Amniotic stem cell (primary cell): ENCODE results near the gene AADACL3.
"Not testable (repeated sequence)": the region's sequence is repeated elsewhere in the genome, so short reads cannot be mapped to it uniquely, and the experiment has no call there.

ENCODE experiments used
- DNase-seq: peaks from one replicate; lab custom pipeline; 2025; lab: John Stamatoyannopoulos, UW

Gene AADACL3

DNA sequence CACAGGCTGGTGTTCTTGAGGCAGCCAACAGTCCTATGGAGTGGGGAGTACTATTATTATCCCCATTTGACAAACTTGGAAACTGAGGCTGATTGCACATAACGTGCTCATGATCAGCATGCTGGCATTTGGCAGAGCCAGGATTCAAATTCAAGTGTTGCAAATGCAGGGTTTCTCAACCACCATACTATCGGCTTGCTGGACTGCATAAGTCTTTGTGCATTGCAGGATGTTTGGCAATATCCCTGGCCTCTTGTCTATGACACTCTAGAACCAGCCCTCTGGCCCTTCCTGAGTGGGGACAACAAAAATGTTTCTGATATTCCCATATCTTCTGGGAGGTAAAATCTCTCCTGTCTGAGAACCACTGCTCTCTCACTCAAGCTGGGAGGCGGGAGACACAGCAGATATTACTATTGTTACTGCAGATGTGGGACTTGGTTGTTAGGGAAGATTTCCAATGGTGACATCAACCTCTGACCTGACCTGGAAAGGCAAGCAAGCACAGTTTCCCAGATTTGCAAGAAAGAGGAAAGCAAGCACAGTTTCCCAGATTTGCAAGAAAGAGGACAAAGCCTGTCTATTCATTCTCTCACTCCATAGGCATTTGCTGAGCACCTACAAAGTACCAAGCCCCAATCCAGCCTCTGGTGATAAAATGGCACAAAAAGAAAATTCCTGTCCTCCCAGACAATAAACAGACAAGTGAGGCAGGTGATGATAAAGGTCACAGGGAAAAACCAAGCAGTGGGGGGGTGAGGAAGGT is 1.0 kb upstream of the AADACL3 start:
- no peak for DNase-seq

- no peak for DNase-seq
Observed at GRCh38 chr1:12717301-12717838, 1.5 kb downstream of the AADACL3 start.

- DNase-seq = no peak
Observed at GRCh38 chr1:12722626-12723025, 6.7 kb downstream of the AADACL3 start.

DNA sequence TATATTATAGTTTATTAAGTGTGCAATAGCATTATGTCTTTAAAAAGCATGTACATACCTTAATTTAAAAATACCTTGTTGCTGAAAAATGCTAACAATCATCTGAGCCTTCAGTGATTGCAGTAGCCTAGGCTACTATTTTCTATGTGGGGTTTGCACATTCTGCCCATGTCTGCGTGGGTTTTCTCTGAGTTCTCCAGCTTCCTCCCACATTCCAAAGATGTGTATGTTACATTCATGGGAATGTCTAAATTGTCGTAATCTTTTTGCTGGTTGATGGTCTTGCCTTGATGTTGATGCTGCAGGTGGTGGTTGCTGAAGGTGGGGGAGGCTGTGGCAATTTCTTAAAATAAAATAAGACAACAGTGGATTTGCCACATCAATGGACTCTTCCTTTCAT is 12.5 kb downstream of the AADACL3 start:
- DNase-seq = no peak

DNA sequence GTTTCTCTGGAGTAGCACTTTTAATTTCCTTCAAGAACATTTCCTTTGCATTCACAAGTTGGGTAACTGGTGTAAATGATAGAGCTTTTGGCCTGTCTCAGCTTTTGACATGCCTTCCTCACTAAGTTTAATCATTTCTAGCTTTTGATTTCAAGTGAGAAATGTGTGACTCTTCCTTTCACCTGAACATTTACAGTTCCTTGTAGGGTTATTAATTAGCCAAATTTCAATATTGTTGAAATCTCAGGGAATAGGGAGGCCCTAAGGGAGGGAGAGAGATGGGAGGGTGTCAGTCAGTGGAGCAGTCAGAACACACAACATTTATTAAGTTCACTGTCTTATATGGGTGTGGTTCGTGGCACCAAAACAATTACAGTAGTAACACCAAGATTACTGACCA is 14.2 kb downstream of the AADACL3 start:
- no peak for DNase-seq

DNA sequence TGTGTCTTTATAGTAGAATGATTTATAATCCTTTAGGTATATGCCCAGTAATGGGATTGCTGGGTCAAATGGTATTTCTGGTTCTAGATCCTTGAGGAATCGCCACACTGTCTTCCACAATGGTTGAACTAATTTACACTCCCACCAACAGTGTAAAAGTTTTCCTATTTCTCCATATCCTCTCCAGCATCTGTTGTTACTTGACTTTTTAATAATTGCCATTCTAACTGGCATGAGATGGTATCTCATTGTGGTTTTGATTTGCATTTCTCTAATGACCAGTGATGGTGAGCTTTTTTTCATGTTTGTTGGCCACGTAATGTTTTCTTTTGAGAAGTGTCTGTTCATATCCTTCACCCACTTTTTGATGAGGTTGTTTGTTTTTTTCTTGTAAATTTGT is 15.2 kb downstream of the AADACL3 start:
- not testable (repeated sequence) for DNase-seq

- DNase-seq = no peak
Observed at GRCh38 chr1:12734651-12735050, 18.7 kb downstream of the AADACL3 start.

DNA sequence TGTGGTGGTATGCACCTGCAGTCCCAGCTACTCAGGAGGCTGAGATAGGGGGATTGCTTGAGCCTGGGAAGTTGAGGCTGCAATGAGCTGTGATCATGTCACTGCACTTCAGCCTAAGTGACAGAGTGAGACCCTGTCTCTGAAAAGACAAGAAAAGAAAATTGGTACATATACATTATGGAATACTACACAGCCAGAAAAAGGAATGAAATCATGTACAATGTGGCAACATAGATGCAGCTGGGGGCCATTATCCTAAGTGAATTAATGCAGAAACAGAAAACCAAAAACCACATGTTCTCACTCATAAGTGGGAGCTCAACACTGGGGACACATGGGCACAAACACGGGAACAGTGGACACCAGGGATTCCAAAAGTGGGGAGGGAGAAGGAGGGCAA is 23.0 kb downstream of the AADACL3 start:
- DNase-seq = no peak

GRCh38 chr1:12739613-12740012 is 23.7 kb downstream of the AADACL3 start:
- no peak for DNase-seq

- DNase-seq = no peak
Observed at GRCh38 chr1:12741946-12742345, 26.0 kb downstream of the AADACL3 start.

DNA sequence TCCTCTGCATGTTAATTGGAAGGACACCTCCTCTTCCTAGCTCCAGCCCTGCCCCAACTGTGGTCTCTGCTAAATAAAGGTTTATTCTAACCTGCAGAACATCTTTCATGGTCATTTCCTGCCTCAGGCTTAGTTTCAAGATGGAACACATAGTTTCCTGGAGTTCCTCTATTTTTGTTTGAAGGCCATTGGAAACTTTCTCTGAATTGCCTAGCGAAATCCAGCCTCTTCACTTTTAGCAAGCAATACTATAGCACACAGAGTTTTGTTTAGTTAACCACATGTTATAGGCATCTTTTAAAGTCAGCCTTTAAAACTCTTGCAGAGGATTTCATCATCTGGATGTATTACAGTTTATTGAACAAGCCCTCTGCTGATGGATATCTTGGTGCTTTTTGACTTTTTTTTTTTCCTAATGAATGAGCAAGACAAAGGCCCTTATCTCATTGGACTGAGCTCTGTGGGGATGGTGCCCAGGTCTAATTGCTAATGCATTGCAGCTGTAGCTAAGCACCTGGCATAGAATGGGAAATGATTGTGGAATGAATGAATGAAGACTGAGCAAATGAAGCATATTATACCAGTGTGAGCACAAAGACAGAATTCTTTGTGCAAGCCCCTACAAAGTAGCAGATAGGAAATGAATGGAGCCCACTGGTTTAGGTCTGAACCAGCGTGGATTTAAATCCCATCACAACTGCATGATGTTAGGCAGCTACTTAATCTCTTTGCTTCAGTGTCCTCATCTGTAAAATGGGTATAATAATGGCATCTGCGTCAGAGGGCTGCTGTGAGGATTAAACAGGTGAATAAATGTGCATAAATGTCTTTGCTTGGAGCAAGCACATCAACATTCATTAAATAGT is 29.4 kb downstream of the AADACL3 start:
- DNase-seq = no peak

DNA sequence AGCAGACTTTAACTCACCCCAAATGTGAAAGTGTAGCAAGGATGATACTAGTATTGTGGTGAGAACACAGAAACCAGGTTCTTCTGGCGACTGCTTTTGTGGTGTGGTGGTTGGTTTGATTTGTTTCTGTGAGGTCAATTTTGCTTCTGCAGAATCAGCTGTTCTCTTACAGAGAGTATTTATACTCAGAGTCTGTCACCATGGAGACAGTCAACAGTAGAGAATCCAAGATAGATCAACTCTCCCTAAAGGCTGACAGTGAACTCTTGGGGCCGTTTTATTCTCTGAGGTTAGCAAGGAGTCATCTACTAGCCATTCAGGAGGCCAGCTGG is 30.0 kb downstream of the AADACL3 start, which contains the start of gene CFAP107:
Gene CFAP107 (plus strand): TSS at position 209 of the 332 bp plus-strand sequence. CDS start 231 bp downstream, outside the sequence.
- no peak for DNase-seq

GRCh38 chr1:12748778-12749355 is 33.0 kb downstream of the AADACL3 start:
- no peak for DNase-seq

- no peak for DNase-seq
Observed at GRCh38 chr1:12754738-12755137, 38.8 kb downstream of the AADACL3 start.

DNA sequence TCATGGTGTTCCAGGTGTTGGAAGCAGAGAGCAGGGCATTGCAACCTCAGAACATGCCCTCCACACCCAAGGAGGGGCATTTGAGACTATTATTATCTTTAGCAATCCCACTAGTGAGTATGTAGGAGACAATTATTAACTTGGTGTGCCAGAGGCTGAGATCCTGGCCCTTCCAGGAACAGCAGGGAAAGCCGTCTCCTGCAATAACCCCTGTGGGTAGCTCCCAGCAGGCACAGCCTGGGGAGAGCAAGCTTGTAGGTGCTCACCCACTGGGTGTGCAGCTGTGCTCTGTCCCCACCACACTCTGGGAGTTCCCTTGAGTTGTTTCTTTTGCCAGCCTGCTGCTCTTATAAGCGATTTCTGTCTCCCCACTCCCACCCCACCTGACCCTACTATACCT is 40.4 kb downstream of the AADACL3 start:
- DNase-seq = no peak

- no peak for DNase-seq
Observed at GRCh38 chr1:12756768-12757413, 41.0 kb downstream of the AADACL3 start.

DNA sequence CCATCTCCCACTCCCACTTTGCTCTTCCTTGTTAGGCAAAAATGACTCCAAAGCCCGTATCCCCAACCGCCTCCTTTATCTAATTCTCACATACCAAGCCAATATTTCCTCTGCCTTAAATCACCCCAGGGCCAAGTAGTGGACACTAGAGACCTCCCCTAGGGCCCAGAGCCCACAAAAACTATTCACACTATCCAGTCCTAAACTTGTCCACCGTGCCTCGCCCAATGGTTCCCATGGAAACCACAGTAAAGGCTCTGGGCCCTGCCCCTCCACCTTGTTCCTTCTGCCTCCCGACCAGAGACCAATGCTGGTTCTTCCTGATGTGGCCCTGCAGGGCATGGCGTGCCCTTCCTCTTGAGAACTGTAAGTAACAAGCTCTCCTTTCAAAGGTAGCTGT is 41.9 kb downstream of the AADACL3 start:
- no peak for DNase-seq

DNA sequence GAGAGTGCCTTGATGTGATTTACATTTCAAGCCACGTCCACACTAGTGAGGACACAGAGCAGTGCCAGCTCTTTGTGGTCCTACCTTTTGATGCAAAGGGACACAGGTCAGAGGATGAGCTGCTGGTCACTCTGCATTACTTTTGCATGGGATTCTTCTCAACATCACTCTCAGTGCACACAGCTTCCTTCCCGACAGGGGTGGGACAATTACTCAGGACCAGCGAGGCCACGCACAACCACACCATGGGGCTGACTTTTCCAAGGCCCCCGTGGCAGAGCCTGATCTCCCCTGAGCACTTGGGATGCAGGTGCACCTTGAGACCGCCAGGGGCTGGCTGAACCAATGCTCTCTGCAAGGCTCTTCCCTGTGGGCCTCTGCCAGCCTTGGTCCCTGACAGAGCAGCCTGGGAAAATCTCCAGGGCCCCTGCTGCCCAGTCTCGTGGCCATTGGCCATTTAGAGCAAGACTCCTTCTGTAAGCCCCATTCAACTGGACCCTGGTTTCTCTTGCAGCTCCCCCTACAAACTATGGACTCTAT is 44.4 kb downstream of the AADACL3 start:
- no peak for DNase-seq

GRCh38 chr1:12761781-12762180 is 45.9 kb downstream of the AADACL3 start:
- DNase-seq = no peak

DNA sequence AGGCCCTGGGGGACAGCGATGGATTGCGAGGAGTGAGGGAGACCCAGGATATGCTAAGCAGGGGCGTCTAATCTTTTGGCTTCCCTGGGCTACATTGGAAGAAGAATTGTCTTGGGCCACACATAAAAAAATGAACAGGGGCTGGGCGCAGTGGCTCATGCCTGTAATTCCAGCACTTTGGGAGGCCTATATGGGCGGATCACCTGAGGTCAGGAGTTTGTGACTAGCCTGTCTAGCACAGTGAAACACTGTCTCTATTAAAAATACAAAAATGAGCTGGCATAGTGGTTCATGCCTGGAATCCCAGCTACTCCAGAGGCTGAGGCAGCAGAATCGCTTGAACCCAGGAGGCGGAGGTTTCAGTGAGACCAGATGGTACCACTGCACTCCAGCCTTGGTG is 46.9 kb downstream of the AADACL3 start:
- DNase-seq = no peak

GRCh38 chr1:12763479-12763878 is 47.6 kb downstream of the AADACL3 start:
- DNase-seq = no peak

GRCh38 chr1:12764016-12764415 is 48.1 kb downstream of the AADACL3 start:
- no peak for DNase-seq
